B cell (primary cell): ENCODE results near the gene IPO11. TPM values are rescaled to one million over a fixed set of nuclear protein-coding genes. Genes with fewer than 3 reads are reported as not detected.
"Not testable (repeated sequence)": the region's sequence is repeated elsewhere in the genome, so short reads cannot be mapped to it uniquely, and the experiment has no call there.

Source experiments
- ATAC-seq: fragments of 200-7000 bp; cut with Tn5 transposase; one replicate; pipeline ENCODE4 v1.10.0; 2021; ENCODE audit warnings: low read depth, mild to moderate bottlenecking, moderate number of reproducible peaks, moderate library complexity
- CTCF ChIA-PET: fragments of 350-600 bp; sonication (Branson Sonifier 250); formaldehyde crosslinking; loops from one replicate; lab custom pipeline; 2021; ENCODE audit warnings: antibody characterized with exemption, inconsistent platforms; lab: Charles Lee
- POLR2A ChIA-PET: fragments of 350-600 bp; sonication (Branson Sonifier 250); formaldehyde crosslinking; loops from one replicate; lab custom pipeline; 2021; ENCODE audit warnings: antibody characterized with exemption; lab: Charles Lee
- DNase-seq: peaks from one replicate; pipeline ENCODE4 v3.0.0; 2013
- H2AFZ ChIP-seq: 2 replicates; pipeline ENCODE4 v1.6.1; 2012; ENCODE audit warnings: mild to moderate bottlenecking, low read depth, low read length; ENCODE audit not compliant: insufficient read depth, poor library complexity, severe bottlenecking
- H3K27ac ChIP-seq, 2 donors: 1 replicate in 1 of 2; 2 replicates in 1 of 2; pipeline ENCODE4 v1.5.1; 2012 to 2013; ENCODE audit warnings: low read length in 2 of 2, mild to moderate bottlenecking in 2 of 2, moderate library complexity in 1 of 2
- H3K27me3 ChIP-seq, 4 experiments: fragments of 200-600 bp in 1 of 4; sonication (generic) in 1 of 4; replicated peaks in 1 of 4; 1 replicate in 2 of 4; 2 replicates in 2 of 4; pipeline versions ENCODE4 v1.6.1 to v1.7.0; 2013 to 2016; ENCODE audit warnings: low read length in 3 of 4, mild to moderate bottlenecking in 2 of 4, mixed read lengths in 1 of 4, moderate library complexity in 1 of 4; ENCODE audit not compliant: insufficient read depth in 4 of 4, control insufficient read depth in 3 of 4; ENCODE audit errors: control extremely low read depth in 1 of 4
- H3K36me3 ChIP-seq, 2 experiments: replicated peaks in 1 of 2; 1 replicate in 1 of 2; 2 replicates in 1 of 2; pipeline versions ENCODE4 v1.6.1 to v1.7.1; 2013; ENCODE audit warnings: low read length in 1 of 2; ENCODE audit not compliant: insufficient read depth in 2 of 2, control insufficient read depth in 1 of 2; ENCODE audit errors: control extremely low read depth in 1 of 2, extremely low read depth in 1 of 2
- H3K4me1 ChIP-seq, 2 donors: fragments of 200-600 bp in 1 of 2; sonication (generic) in 1 of 2; 1 replicate in 1 of 2; 2 replicates in 1 of 2; pipeline versions ENCODE4 v1.5.1 to v1.6.1; 2013 to 2017; ENCODE audit warnings: low read length in 2 of 2; ENCODE audit not compliant: control insufficient read depth in 2 of 2, insufficient read depth in 2 of 2
- H3K4me2 ChIP-seq: replicated peaks from 2 replicates; pipeline ENCODE3; 2012; ENCODE audit warnings: mild to moderate bottlenecking, low read depth, low read length; ENCODE audit not compliant: poor library complexity, severe bottlenecking
- H3K4me3 ChIP-seq, 5 experiments: fragments of 200-600 bp in 1 of 5; sonication (generic) in 1 of 5; 1 replicate in 3 of 5; 2 replicates in 2 of 5; pipeline versions ENCODE4 v1.5.1 to v1.7.0; 2011 to 2016; ENCODE audit warnings: low read length in 4 of 5, mild to moderate bottlenecking in 4 of 5, low read depth in 2 of 5, control low read depth in 1 of 5, moderate library complexity in 1 of 5; ENCODE audit not compliant: insufficient read depth in 1 of 5; ENCODE audit errors: control extremely low read depth in 1 of 5, extremely low read depth in 1 of 5
- H3K79me2 ChIP-seq: fragments of 200-600 bp; sonication (generic); one replicate; pipeline ENCODE4 v1.6.0; 2016; ENCODE audit warnings: low read length; ENCODE audit not compliant: control insufficient read depth, insufficient read depth
- H3K9ac ChIP-seq: fragments of 200-600 bp; sonication (generic); 2 replicates; pipeline ENCODE4 v1.6.1; 2017; ENCODE audit warnings: mild to moderate bottlenecking, low read length, moderate library complexity
- H3K9me3 ChIP-seq, 3 donors: one replicate each; pipeline versions ENCODE4 v1.6.1 to v1.7.1; 2013; ENCODE audit warnings: low read length in 2 of 3; ENCODE audit not compliant: control insufficient read depth in 2 of 3, insufficient read depth in 1 of 3; ENCODE audit errors: control extremely low read depth in 1 of 3
- H4K20me1 ChIP-seq: 2 replicates; pipeline ENCODE4 v1.6.0; 2012; ENCODE audit warnings: mild to moderate bottlenecking, low read length; ENCODE audit not compliant: insufficient read depth, control insufficient read depth, poor library complexity, severe bottlenecking
- H3K27ac Mint-ChIP-seq: one replicate; pipeline ENCODE4 v1.8.0; 2021; ENCODE audit warnings: mixed read lengths
- H3K27me3 Mint-ChIP-seq: one replicate; pipeline ENCODE4 v1.8.0; 2021; ENCODE audit warnings: mixed read lengths
- H3K4me1 Mint-ChIP-seq: one replicate; pipeline ENCODE4 v1.8.0; 2021; ENCODE audit warnings: mixed read lengths
- H3K4me3 Mint-ChIP-seq: one replicate; pipeline ENCODE4 v1.8.0; 2021; ENCODE audit warnings: mixed read lengths
- H3K9me3 Mint-ChIP-seq: one replicate; pipeline ENCODE4 v1.8.0; 2022; ENCODE audit warnings: mixed read lengths; ENCODE audit not compliant: insufficient read depth
- CTCF ChIP-seq: fragments of 200-600 bp; IDR thresholded peaks from one replicate; pipeline ENCODE4 v1.8.0; 2022; ENCODE audit warnings: antibody characterized with exemption, mild to moderate bottlenecking
- EZH2 ChIP-seq: IDR thresholded peaks from 2 replicates; pipeline ENCODE4 v1.6.1; 2012; ENCODE audit warnings: borderline replicate concordance, low read depth, mild to moderate bottlenecking, moderate library complexity, low read length; ENCODE audit not compliant: insufficient read depth, poor library complexity, severe bottlenecking
- WGBS: methylation state at CpG from one replicate; pipeline ENCODE4 v1.1.5; 2013; ENCODE audit warnings: missing lambda C conversion rate; ENCODE audit not compliant: insufficient coverage; 5-methylcytosine and 5-hydroxymethylcytosine counted together
- intact Hi-C: fragments of 100-400 bp; cut with micrococcal nuclease; formaldehyde crosslinking; loops from one replicate; pipeline ENCODE4 v1.10.0; 2022
- polyA plus RNA-seq: library from polyadenylated mRNA; depleted of rRNA; stranded (reverse); fragments of >200 nt; gene quantifications from 2 replicates; pipeline ENCODE4 v1.2.3, GENCODE V29; 2012
- small RNA-seq: library from RNA; depleted of rRNA; stranded (forward); fragments of <200 nt; gene quantifications from one replicate; pipeline ENCODE3, GENCODE V24; 2012; ENCODE audit warnings: low replicate concordance, low read depth; ENCODE audit not compliant: insufficient read length
- total RNA-seq, 2 donors: library from RNA; stranded (reverse); fragments of 120-200 nt in 1 of 2; gene quantifications; 1 replicate in 1 of 2; 2 replicates in 1 of 2; pipeline versions ENCODE4 v1.2.3 to v1.2.4, GENCODE V29; 2013 to 2022

IPO11 gene
- total and polyA plus RNA-seq, 2 donors (not counting 1 experiment from before 2014, with no cell fraction given): 3.8 to 37.4 TPM

- no peak overlapping the region for H3K4me3 Mint-ChIP-seq
- H2AFZ ChIP-seq: no peak overlapping the region
- DNase-seq (no peak), ATAC-seq (no peak)
- no peaks in the 10 kb centered on the region for H3K27me3 Mint-ChIP-seq
- H3K9me3 Mint-ChIP-seq: peaks cover 5% of the 10 kb centered on the region
- ChIA-PET POLR2A (no interaction called here), CTCF (no interaction called here)
- no peak overlapping the region for H3K4me3 ChIP-seq
- no peak overlapping the region for H3K27ac ChIP-seq
- intact Hi-C loops: no loop called here
- no peaks in the 10 kb centered on the region for H3K27me3 ChIP-seq
- WGBS: 86% methylated on average over 1 of the region's 1 CpG
- H3K9ac ChIP-seq: no peak overlapping the region
- H3K4me1 ChIP-seq: no peaks in the 10 kb centered on the region
- peaks cover 0 to 3% (median 0%) of the 10 kb centered on the region in 3 donors for H3K9me3 ChIP-seq
- no peaks in the 10 kb centered on the region for H4K20me1 ChIP-seq
- no peak overlapping the region for H3K4me2 ChIP-seq
- H3K4me1 Mint-ChIP-seq: no peaks in the 10 kb centered on the region
- no peaks in the 10 kb centered on the region for H3K36me3 ChIP-seq
- no peak overlapping the region for H3K27ac Mint-ChIP-seq
- H3K79me2 ChIP-seq: no peaks in the 10 kb centered on the region
- TF ChIP-seq EZH2 (no peak), CTCF (no peak)
These were observed 258.9 kb downstream of the IPO11 start for GRCh38 chr5:62671479-62671878.

- H3K9ac ChIP-seq, H3K27ac ChIP-seq, POLR2A ChIA-PET, H3K4me3 ChIP-seq, H3K36me3 ChIP-seq, H3K4me1 ChIP-seq, H3K27ac Mint-ChIP-seq, H3K27me3 ChIP-seq, H3K79me2 ChIP-seq, H3K9me3 Mint-ChIP-seq, H3K4me3 Mint-ChIP-seq, H2AFZ ChIP-seq, CTCF ChIA-PET, H3K4me1 Mint-ChIP-seq, H4K20me1 ChIP-seq, intact Hi-C loops, H3K27me3 Mint-ChIP-seq, ATAC-seq, DNase-seq, H3K4me2 ChIP-seq: not testable (repeated sequence)
- peaks cover 0 to 13% (median 4%) of the 10 kb centered on the region in 3 donors for H3K9me3 ChIP-seq
These were observed 264.0 kb downstream of the IPO11 start for GRCh38 chr5:62676596-62676995.

Small RNA genes lying within 50 kb of the gene (small RNA-seq; reads per million reads assigned to genes)
- not detected for gene CKS1BP3
- gene RNU6-661P: not detected

Other genes with a start within 250 kb of the IPO11 start
- 51.7 and 59.0 TPM in 2 replicates for gene KIF2A, start 106.6 kb upstream of the IPO11 start, total RNA-seq
- gene KIF2A, start 106.6 kb upstream of the IPO11 start, polyA plus RNA-seq: 12.9 and 20.2 TPM in 2 replicates
- gene DIMT1, start 8.9 kb upstream of the IPO11 start, total RNA-seq: 19.5 and 20.7 TPM in 2 replicates
- 16.0 and 30.8 TPM in 2 replicates for gene DIMT1, start 8.9 kb upstream of the IPO11 start, polyA plus RNA-seq
- gene LRRC70, start 166.1 kb downstream of the IPO11 start, total RNA-seq: 2.2 and 2.3 TPM in 2 replicates
- 3.3 and 4.7 TPM in 2 replicates for gene LRRC70, start 166.1 kb downstream of the IPO11 start, polyA plus RNA-seq